Keratinocyte (primary cell): Measurements from ENCODE around the gene WDR91. TPM values are rescaled to one million over a fixed set of nuclear protein-coding genes. Genes with fewer than 3 reads are reported as not detected.

Experiments used
- DNase-seq: peaks from one replicate; pipeline ENCODE4 v3.0.0-alpha.2; 2011; ENCODE audit warnings: low read depth, missing footprints, low spot score
- FAIRE-seq: peaks from 2 replicates; lab custom pipeline; 2011; peaks lifted over from hg19 to GRCh38; lab: Jason Lieb, UNC
- H2AFZ ChIP-seq: 2 replicates; pipeline ENCODE4 v1.6.0; 2012; ENCODE audit warnings: low read length, control low read depth, inconsistent platforms; ENCODE audit not compliant: control insufficient read depth
- H3K27ac ChIP-seq: 2 replicates; pipeline ENCODE4 v1.5.1; 2011; ENCODE audit warnings: low read length; ENCODE audit not compliant: control insufficient read depth, insufficient read depth
- H3K27me3 ChIP-seq: 3 replicates; pipeline ENCODE4 v1.6.0; 2011; ENCODE audit warnings: low read length; ENCODE audit not compliant: control insufficient read depth, insufficient read depth; ENCODE audit errors: extremely low read depth
- H3K36me3 ChIP-seq, 2 experiments: 2 replicates in 1 of 2; 3 replicates in 1 of 2; pipeline ENCODE4 v1.5.1; 2011; ENCODE audit warnings: low read length in 2 of 2, mild to moderate bottlenecking in 1 of 2; ENCODE audit not compliant: control insufficient read depth in 2 of 2, insufficient read depth in 2 of 2; ENCODE audit errors: extremely low read depth in 1 of 2
- H3K4me1 ChIP-seq: 3 replicates; pipeline ENCODE4 v1.5.1; 2011; ENCODE audit warnings: low read length; ENCODE audit not compliant: control insufficient read depth, insufficient read depth; ENCODE audit errors: extremely low read depth
- H3K4me2 ChIP-seq: 3 replicates; pipeline ENCODE4 v1.6.0; 2011; ENCODE audit warnings: low read depth, low read length; ENCODE audit not compliant: control insufficient read depth, insufficient read depth; ENCODE audit errors: extremely low read depth
- H3K4me3 ChIP-seq, 3 experiments: fragments of 200-600 bp in 1 of 3; sonication (generic) in 1 of 3; 2 replicates in 2 of 3; 3 replicates in 1 of 3; pipeline ENCODE4 v1.5.1; 2011 to 2016; ENCODE audit warnings: low read length in 3 of 3, mild to moderate bottlenecking in 3 of 3, control low read depth in 2 of 3, inconsistent platforms in 1 of 3, low read depth in 1 of 3, mixed read lengths in 1 of 3, mixed run types in 1 of 3, moderate library complexity in 1 of 3; ENCODE audit not compliant: control insufficient read depth in 2 of 3, insufficient read depth in 2 of 3; ENCODE audit errors: extremely low read depth in 1 of 3
- H3K79me2 ChIP-seq: 2 replicates; pipeline ENCODE4 v1.6.0; 2012; ENCODE audit warnings: low read length; ENCODE audit not compliant: control insufficient read depth, insufficient read depth
- H3K9ac ChIP-seq: 3 replicates; pipeline ENCODE4 v1.6.0; 2011; ENCODE audit warnings: low read length; ENCODE audit not compliant: control insufficient read depth, insufficient read depth; ENCODE audit errors: extremely low read depth
- H3K9me1 ChIP-seq: 3 replicates; pipeline ENCODE4 v1.6.0; 2011; ENCODE audit warnings: low read length; ENCODE audit not compliant: control insufficient read depth, insufficient read depth; ENCODE audit errors: extremely low read depth
- H3K9me3 ChIP-seq: 2 replicates; pipeline ENCODE4 v1.5.1; 2012; ENCODE audit warnings: low read depth, low read length; ENCODE audit not compliant: control insufficient read depth
- H4K20me1 ChIP-seq: 3 replicates; pipeline ENCODE4 v1.6.0; 2011; ENCODE audit warnings: low read length; ENCODE audit not compliant: control insufficient read depth, insufficient read depth; ENCODE audit errors: extremely low read depth
- CTCF ChIP-seq, 3 experiments: IDR thresholded peaks in 1 of 3; conservative IDR thresholded peaks in 1 of 3; optimal IDR thresholded peaks in 1 of 3; 2 replicates in 2 of 3; 3 replicates in 1 of 3; pipeline versions ENCODE3 to v1.5.1; 2011; ENCODE audit warnings: low read length in 3 of 3, mild to moderate bottlenecking in 3 of 3, moderate library complexity in 2 of 3, control low read depth in 1 of 3, inconsistent platforms in 1 of 3; ENCODE audit not compliant: insufficient read depth in 2 of 3; ENCODE audit errors: extremely low read depth in 1 of 3
- EZH2 ChIP-seq: IDR thresholded peaks from one replicate; pipeline ENCODE4 v1.6.1; 2012; ENCODE audit warnings: inconsistent platforms, mild to moderate bottlenecking, low read length, moderate library complexity
- dilution Hi-C: fragments of 300-500 bp; cut with MboI; formaldehyde crosslinking; loops from one replicate; pipeline ENCODE4 v1.7.0; 2020; ENCODE audit warnings: low sequenced_read_pairs; ENCODE audit not compliant: extremely low pct_ligation_motif_present
- polyA plus RNA-seq, 5 experiments: library from polyadenylated mRNA; depleted of rRNA in 3 of 5; stranded (reverse) in 3 of 5; stranded (forward) in 1 of 5; unstranded in 1 of 5; fragments of >200 nt; gene quantifications; 1 replicate in 1 of 5; 2 replicates in 3 of 5; 3 replicates in 1 of 5; pipeline versions ENCODE4 v1.2.1 to v1.2.3, GENCODE V29; 2011 to 2012; ENCODE audit warnings: missing spikeins in 2 of 5, low read depth in 1 of 5, low replicate concordance in 1 of 5

The WDR91 gene
- polyA plus RNA-seq, 1 donor (not counting 4 experiments of a cell fraction or from before 2014, with no cell fraction given): 22.5 TPM

- H3K27ac ChIP-seq: no peak within 1 kb of the TSS
- no peak within 1 kb of the TSS for H3K9ac ChIP-seq
- H3K9me1 ChIP-seq: no peaks in the 10 kb centered on the region
- H3K4me1 ChIP-seq: no peaks in the 10 kb centered on the region
- FAIRE-seq (no peak), DNase-seq (no peak)
- dilution Hi-C loops: no loop called here
- no peaks in the 10 kb centered on the region for H4K20me1 ChIP-seq
- H3K27me3 ChIP-seq: no peaks in the 10 kb centered on the region
- no peaks in the 10 kb centered on the region for H3K9me3 ChIP-seq
- H3K4me2 ChIP-seq: no peak within 1 kb of the TSS
- no peaks in the 10 kb centered on the region for H3K79me2 ChIP-seq
- H2AFZ ChIP-seq: no peak within 1 kb of the TSS
- H3K36me3 ChIP-seq: no peaks in the 10 kb centered on the region
- no peak for TF ChIP-seq CTCF (optimal IDR thresholded peaks at IDR 0.05 in 1 of 3, IDR thresholded peaks at IDR 0.05 in 1 of 3, conservative IDR thresholded peaks at IDR 0.05 in 1 of 3; ENCODE audit: extremely low read depth in 1 of 3, insufficient read depth in 2 of 3, low read length in 3 of 3)
- TF ChIP-seq EZH2: no peak
- no peak within 1 kb of the TSS for H3K4me3 ChIP-seq
Observed at GRCh38 chr7:135233570-135233969, 22.2 kb upstream of the WDR91 start, which contains the start of gene STRA8. Gene STRA8, plus strand, starts transcription at chr7:135233838. Its CDS starts 6,687 bp downstream, at chr7:135240525.

- Histone ChIP-seq H3K4me1 (no peaks in the 10 kb centered on the region), H3K4me2 (no peak overlapping the region), H3K9me1 (no peaks in the 10 kb centered on the region), H3K9me3 (no peaks in the 10 kb centered on the region), H3K4me3 (no peak overlapping the region), H4K20me1 (no peaks in the 10 kb centered on the region), H3K36me3 (no peaks in the 10 kb centered on the region), H3K27me3 (no peaks in the 10 kb centered on the region), H3K27ac (no peak overlapping the region), H3K79me2 (no peaks in the 10 kb centered on the region), H2AFZ (no peak overlapping the region), H3K9ac (no peak overlapping the region)
- no peak for TF ChIP-seq EZH2
- TF ChIP-seq CTCF (optimal IDR thresholded peaks at IDR 0.05 in 1 of 3, IDR thresholded peaks at IDR 0.05 in 1 of 3, conservative IDR thresholded peaks at IDR 0.05 in 1 of 3; ENCODE audit: extremely low read depth in 1 of 3, insufficient read depth in 2 of 3, low read length in 3 of 3): peak in 1 of 3 experiments; percentile 35
- FAIRE-seq (no peak), DNase-seq (no peak)
- dilution Hi-C loops: no loop called here
Observed at GRCh38 chr7:135232720-135233119, 21.4 kb upstream of the WDR91 start.
